Measurements from ENCODE around the gene SESTD1. TPM values are rescaled to one million over a fixed set of nuclear protein-coding genes. Genes with fewer than 3 reads are reported as not detected.
"Not testable (repeated sequence)": the region's sequence is repeated elsewhere in the genome, so short reads cannot be mapped to it uniquely, and the experiment has no call there.

The SESTD1 gene
- total RNA-seq, 4 donors from 2014 or later = 8.0 to 24.1 (median 10.5) TPM

- no peak overlapping the region for H3K27ac ChIP-seq
- 87% methylated on average over 2 of the region's 2 CpGs for WGBS
Measured at GRCh38 chr2:179104736-179105135, 159.9 kb downstream of the SESTD1 start.

GRCh38 chr2:179098080-179098689, 166.4 kb downstream of the SESTD1 start:
- WGBS = 86% methylated on average over 4 of the region's 4 CpGs
- H3K4me3 ChIP-seq = no peak overlapping the region
- no peaks in the 10 kb centered on the region for H3K9me3 ChIP-seq
- no peaks in the 10 kb centered on the region for H3K27me3 ChIP-seq
- no peak overlapping the region for H3K27ac ChIP-seq
- peaks cover 3% of the 10 kb centered on the region for H3K36me3 ChIP-seq
- DNase-seq (ENCODE audit: low spot score in 2 of 2) = no peak
- no peaks in the 10 kb centered on the region for H3K4me1 ChIP-seq
- TF ChIP-seq POLR2AphosphoS5 (IDR thresholded peaks at IDR 0.05) (no peak), EP300 (IDR thresholded peaks at IDR 0.05) (no peak), CTCF (IDR thresholded peaks at IDR 0.05) (no peak), POLR2A (IDR thresholded peaks at IDR 0.05) (no peak)

More at GRCh38 chr2:179104736-179105135, 159.9 kb downstream of the SESTD1 start:
- Histone ChIP-seq H3K4me3 (no peak overlapping the region), H3K36me3 (peaks cover 23% of the 10 kb centered on the region), H3K27me3 (no peaks in the 10 kb centered on the region), H3K9me3 (no peaks in the 10 kb centered on the region), H3K4me1 (peaks cover 6% of the 10 kb centered on the region)
- TF ChIP-seq POLR2AphosphoS5 (IDR thresholded peaks at IDR 0.05) = no peak
- TF ChIP-seq POLR2A (IDR thresholded peaks at IDR 0.05) = no peak
- no peak for TF ChIP-seq CTCF (IDR thresholded peaks at IDR 0.05)
- TF ChIP-seq EP300 (IDR thresholded peaks at IDR 0.05) = no peak
- no peak for DNase-seq (ENCODE audit: low spot score in 2 of 2)

DNA sequence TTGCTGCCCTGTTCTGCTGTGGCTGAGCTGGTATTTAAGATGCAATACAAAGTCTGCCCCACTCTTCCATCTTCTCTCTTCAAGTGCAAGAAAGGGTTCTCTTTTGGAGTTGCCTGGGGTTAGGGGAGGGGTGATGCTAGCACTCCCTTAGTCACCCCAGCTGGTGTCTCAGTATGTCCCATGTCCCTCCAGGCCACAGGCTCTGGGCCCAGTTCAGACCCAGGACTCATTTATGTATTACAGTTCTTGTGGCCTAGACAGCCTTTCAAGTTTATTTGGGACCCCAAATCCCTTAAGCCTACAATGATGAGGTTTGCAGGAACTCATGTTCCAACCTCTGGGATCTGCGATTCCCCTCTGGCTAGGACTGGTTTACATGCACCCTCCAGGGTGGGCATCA, 167.5 kb downstream of the SESTD1 start:
- no peak overlapping the region for H3K4me3 ChIP-seq
- no peaks in the 10 kb centered on the region for H3K9me3 ChIP-seq
- WGBS = 100% methylated on average over 1 of the region's 1 CpG
- H3K27ac ChIP-seq = no peak overlapping the region
- no peaks in the 10 kb centered on the region for H3K4me1 ChIP-seq
- no peaks in the 10 kb centered on the region for H3K36me3 ChIP-seq
- TF ChIP-seq POLR2A (IDR thresholded peaks at IDR 0.05) (no peak), POLR2AphosphoS5 (IDR thresholded peaks at IDR 0.05) (no peak), CTCF (IDR thresholded peaks at IDR 0.05) (no peak), EP300 (IDR thresholded peaks at IDR 0.05) (no peak)
- H3K27me3 ChIP-seq = no peaks in the 10 kb centered on the region
- DNase-seq (ENCODE audit: low spot score in 2 of 2) = no peak

DNA sequence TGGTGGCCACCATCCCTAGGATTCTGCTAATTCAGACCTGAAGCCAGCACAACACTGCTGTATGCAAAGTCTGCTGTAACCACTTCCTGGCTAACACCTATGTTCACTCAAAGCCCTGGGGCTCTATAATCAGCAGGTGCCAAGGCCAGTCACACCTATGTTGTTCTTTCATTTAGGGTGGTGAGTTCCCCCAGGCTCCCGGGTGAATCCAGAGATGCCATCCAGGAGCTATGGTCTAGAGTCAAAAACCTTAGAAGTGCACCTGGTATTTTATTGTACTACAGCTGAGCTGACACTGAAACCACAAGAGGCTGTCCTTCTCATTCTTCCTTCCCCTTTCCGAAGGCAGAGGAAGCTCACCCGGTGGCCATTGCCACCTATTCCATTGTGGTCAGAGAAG, 168.5 kb downstream of the SESTD1 start:
- no peaks in the 10 kb centered on the region for H3K9me3 ChIP-seq
- no peaks in the 10 kb centered on the region for H3K27me3 ChIP-seq
- no peak for DNase-seq (ENCODE audit: low spot score in 2 of 2)
- 66% methylated on average over 3 of the region's 3 CpGs for WGBS
- H3K4me3 ChIP-seq = no peak overlapping the region
- TF ChIP-seq POLR2A (IDR thresholded peaks at IDR 0.05) (no peak), POLR2AphosphoS5 (IDR thresholded peaks at IDR 0.05) (no peak), CTCF (IDR thresholded peaks at IDR 0.05) (no peak), EP300 (IDR thresholded peaks at IDR 0.05) (no peak)
- H3K4me1 ChIP-seq = no peaks in the 10 kb centered on the region
- no peaks in the 10 kb centered on the region for H3K36me3 ChIP-seq
- no peak overlapping the region for H3K27ac ChIP-seq

- not testable (repeated sequence) for DNase-seq (ENCODE audit: low spot score in 2 of 2); H3K4me3 ChIP-seq; H3K27me3 ChIP-seq; H3K9me3 ChIP-seq; H3K27ac ChIP-seq; H3K4me1 ChIP-seq; H3K36me3 ChIP-seq
- WGBS = 91% methylated on average over 4 of the region's 4 CpGs
Measured at GRCh38 chr2:179092912-179093311, 171.7 kb downstream of the SESTD1 start.

DNA sequence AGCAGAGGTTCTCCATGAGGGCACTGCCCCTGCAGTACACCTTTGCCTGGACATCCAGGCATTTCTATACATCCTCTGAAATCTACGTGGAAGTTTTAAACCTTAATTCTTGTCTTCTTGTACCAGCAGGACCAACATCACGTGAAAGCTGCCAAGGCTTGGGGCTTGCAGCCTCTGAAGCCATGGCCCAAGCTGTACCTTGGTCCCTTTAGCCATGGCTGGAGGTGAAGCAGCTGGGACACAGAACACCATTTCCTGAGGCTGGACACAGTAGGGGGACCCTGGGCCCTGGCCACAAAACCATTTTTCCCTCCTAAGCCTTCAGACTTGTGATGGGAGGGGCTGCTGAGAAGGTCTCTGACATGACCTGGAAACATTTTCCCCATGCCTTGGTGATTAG, 181.9 kb downstream of the SESTD1 start:
- H3K36me3 ChIP-seq = no peaks in the 10 kb centered on the region
- 87% methylated on average over 2 of the region's 2 CpGs for WGBS
- H3K4me3 ChIP-seq = no peak overlapping the region
- no peaks in the 10 kb centered on the region for H3K4me1 ChIP-seq
- no peak for TF ChIP-seq POLR2AphosphoS5 (IDR thresholded peaks at IDR 0.05)
- TF ChIP-seq EP300 (IDR thresholded peaks at IDR 0.05) = no peak
- no peak for TF ChIP-seq CTCF (IDR thresholded peaks at IDR 0.05)
- no peak for TF ChIP-seq POLR2A (IDR thresholded peaks at IDR 0.05)
- DNase-seq (ENCODE audit: low spot score in 2 of 2) = no peak
- H3K27ac ChIP-seq = no peak overlapping the region
- no peaks in the 10 kb centered on the region for H3K27me3 ChIP-seq
- H3K9me3 ChIP-seq = no peaks in the 10 kb centered on the region
